Naive thymus-derived CD4-positive, alpha-beta T cell (primary cell): ENCODE measurements around the gene RAB44. TPM values are rescaled to one million over a fixed set of nuclear protein-coding genes. Genes with fewer than 3 reads are reported as not detected.
"Not testable (repeated sequence)": the region's sequence is repeated elsewhere in the genome, so short reads cannot be mapped to it uniquely, and the experiment has no call there.

ENCODE experiments used
- ATAC-seq: fragments of 150-1000 bp; cut with Tn5 transposase; 2 replicates; pipeline ENCODE4 v1.10.0; 2021; ENCODE audit warnings: mild to moderate bottlenecking, moderate library complexity
- CTCF ChIA-PET: fragments of 350-600 bp; sonication (Branson Sonifier 250); formaldehyde crosslinking; loops from one replicate; lab custom pipeline; 2021; ENCODE audit warnings: antibody characterized with exemption; lab: Charles Lee
- POLR2A ChIA-PET: fragments of 350-600 bp; sonication (Branson Sonifier 250); formaldehyde crosslinking; loops from one replicate; lab custom pipeline; 2021; ENCODE audit warnings: antibody characterized with exemption, inconsistent platforms; lab: Charles Lee
- DNase-seq, 9 donors: peaks; one replicate each; pipeline versions ENCODE4 v3.0.0 to v3.0.0-alpha.2; 2020 to 2022; ENCODE audit warnings: mixed read lengths in 1 of 9
- H3K27ac ChIP-seq: one replicate; pipeline ENCODE4 v1.7.0; 2013; ENCODE audit warnings: mild to moderate bottlenecking, low read depth, low read length, moderate library complexity
- H3K27me3 ChIP-seq, 2 donors: one replicate each; pipeline ENCODE4 v1.7.0; 2013; ENCODE audit warnings: low read length in 2 of 2, mild to moderate bottlenecking in 2 of 2, moderate library complexity in 2 of 2; ENCODE audit not compliant: control insufficient read depth in 2 of 2, insufficient read depth in 2 of 2
- H3K36me3 ChIP-seq, 3 experiments: 1 replicate in 2 of 3; 2 replicates in 1 of 3; pipeline ENCODE4 v1.7.0; 2013; ENCODE audit warnings: low read length in 3 of 3, mild to moderate bottlenecking in 3 of 3, moderate library complexity in 1 of 3; ENCODE audit not compliant: insufficient read depth in 3 of 3, control insufficient read depth in 2 of 3
- H3K4me1 ChIP-seq, 2 donors: one replicate each; pipeline ENCODE4 v1.7.0; 2013; ENCODE audit warnings: low read length in 2 of 2, mild to moderate bottlenecking in 2 of 2, moderate library complexity in 1 of 2; ENCODE audit not compliant: control insufficient read depth in 2 of 2, insufficient read depth in 2 of 2
- H3K4me3 ChIP-seq: 2 replicates; pipeline ENCODE4 v1.7.0; 2013; ENCODE audit warnings: mild to moderate bottlenecking, low read length
- H3K9me3 ChIP-seq, 3 experiments: 1 replicate in 2 of 3; 2 replicates in 1 of 3; pipeline ENCODE4 v1.7.0; 2013; ENCODE audit warnings: low read length in 3 of 3; ENCODE audit not compliant: control insufficient read depth in 2 of 3
- H3K27ac Mint-ChIP-seq, 9 donors: one replicate each; pipeline ENCODE4 v1.8.0; 2020 to 2022; ENCODE audit warnings: mixed read lengths in 9 of 9, mild to moderate bottlenecking in 8 of 9, moderate library complexity in 5 of 9, inconsistent platforms in 2 of 9
- H3K27me3 Mint-ChIP-seq, 5 donors: one replicate each; pipeline ENCODE4 v1.8.0; 2021 to 2022; ENCODE audit warnings: mixed read lengths in 5 of 5, mild to moderate bottlenecking in 1 of 5
- H3K36me3 Mint-ChIP-seq, 5 donors: one replicate each; pipeline ENCODE4 v1.8.0; 2020 to 2022; ENCODE audit warnings: mixed read lengths in 5 of 5, mild to moderate bottlenecking in 3 of 5, inconsistent platforms in 1 of 5
- H3K4me1 Mint-ChIP-seq, 7 donors: one replicate each; pipeline ENCODE4 v1.8.0; 2020 to 2022; ENCODE audit warnings: mixed read lengths in 7 of 7, mild to moderate bottlenecking in 3 of 7, inconsistent platforms in 1 of 7
- H3K4me3 Mint-ChIP-seq, 10 donors: one replicate each; pipeline ENCODE4 v1.8.0; 2020 to 2022; ENCODE audit warnings: mild to moderate bottlenecking in 10 of 10, mixed read lengths in 10 of 10, moderate library complexity in 6 of 10, inconsistent platforms in 2 of 10
- H3K9me3 Mint-ChIP-seq, 11 donors: one replicate each; pipeline ENCODE4 v1.8.0; 2020 to 2022; ENCODE audit warnings: mixed read lengths in 11 of 11, mild to moderate bottlenecking in 4 of 11, inconsistent platforms in 1 of 11, moderate library complexity in 1 of 11
- intact Hi-C, 2 donors: fragments of 100-400 bp; cut with micrococcal nuclease; formaldehyde crosslinking; loops; one replicate each; pipeline ENCODE4 v1.15.1; 2023
- polyA plus RNA-seq, 2 donors: library from polyadenylated mRNA; unstranded; fragments of 300-500 nt; fragmentation: Illumina TruSeq; gene quantifications; one replicate each; pipeline ENCODE4 v1.2.3, GENCODE V29; 2021
- total RNA-seq, 6 experiments: library from RNA in 5 of 6; stranded (reverse) in 5 of 6; gene quantifications; 1 replicate in 5 of 6; 2 replicates in 1 of 6; pipeline ENCODE4 v1.2.3 and lab custom pipeline; 2021 to 2026

Gene RAB44
- total and polyA plus RNA-seq, 7 experiments from 2014 or later, result 0.07 to 10.1 (median 1.8) TPM; not detected in 4

- peaks cover 0 to 25% (median 0%) of the 10 kb centered on the region in 7 donors for H3K4me1 Mint-ChIP-seq
- ATAC-seq (peak; percentile 69), DNase-seq (no peak)
- Histone ChIP-seq H3K4me3 (no peak overlapping the region), H3K4me1 (no peaks in the 10 kb centered on the region), H3K27me3 (no peaks in the 10 kb centered on the region), H3K27ac (no peak overlapping the region), H3K9me3 (no peaks in the 10 kb centered on the region), H3K36me3 (no peaks in the 10 kb centered on the region)
- H3K36me3 Mint-ChIP-seq, result no peaks in the 10 kb centered on the region
- peaks cover 0 to 1% (median 0%) of the 10 kb centered on the region in 11 donors for H3K9me3 Mint-ChIP-seq
- H3K27me3 Mint-ChIP-seq, result peaks cover 0 to 10% (median 0%) of the 10 kb centered on the region in 5 donors
- H3K4me3 Mint-ChIP-seq, result no peak overlapping the region
- intact Hi-C loops, result no loop called here
- POLR2A ChIA-PET, result no interaction called here
- CTCF ChIA-PET, result no interaction called here
- H3K27ac Mint-ChIP-seq, result no peak overlapping the region
Measured at GRCh38 chr6:36701401-36701991, 3.9 kb downstream of the RAB44 start.

GRCh38 chr6:36702656-36703055 lies 5.0 kb downstream of the RAB44 start:
- no peak overlapping the region for H3K4me3 Mint-ChIP-seq
- Histone ChIP-seq H3K36me3 (no peaks in the 10 kb centered on the region), H3K27ac (no peak overlapping the region), H3K4me3 (no peak overlapping the region), H3K9me3 (no peaks in the 10 kb centered on the region), H3K27me3 (no peaks in the 10 kb centered on the region), H3K4me1 (no peaks in the 10 kb centered on the region)
- intact Hi-C loops, result no loop called here
- peaks cover 0 to 10% (median 0%) of the 10 kb centered on the region in 5 donors for H3K27me3 Mint-ChIP-seq
- H3K27ac Mint-ChIP-seq, result peak overlapping the region in 1 of 9 donors; percentile 11
- peaks cover 0 to 14% (median 0%) of the 10 kb centered on the region in 7 donors for H3K4me1 Mint-ChIP-seq
- ATAC-seq (no peak), DNase-seq (no peak)
- CTCF ChIA-PET, result no interaction called here
- peaks cover 0 to 1% (median 0%) of the 10 kb centered on the region in 11 donors for H3K9me3 Mint-ChIP-seq
- POLR2A ChIA-PET, result no interaction called here
- H3K36me3 Mint-ChIP-seq, result no peaks in the 10 kb centered on the region

- H3K9me3 ChIP-seq, result no peaks in the 10 kb centered on the region
- H3K4me3 ChIP-seq, result no peak overlapping the region
- Mint-ChIP-seq H3K4me3 (peak overlapping the region in 1 of 10 donors; percentile 3), H3K27me3 (peaks cover 0 to 10% (median 0%) of the 10 kb centered on the region in 5 donors), H3K36me3 (no peaks in the 10 kb centered on the region), H3K9me3 (peaks cover 0 to 1% (median 0%) of the 10 kb centered on the region in 11 donors), H3K4me1 (peaks cover 0 to 11% (median 0%) of the 10 kb centered on the region in 7 donors), H3K27ac (no peak overlapping the region)
- H3K27me3 ChIP-seq, result no peaks in the 10 kb centered on the region
- H3K4me1 ChIP-seq, result no peaks in the 10 kb centered on the region
- ChIA-PET POLR2A (no interaction called here), CTCF (no interaction called here)
- no peak overlapping the region for H3K27ac ChIP-seq
- no peaks in the 10 kb centered on the region for H3K36me3 ChIP-seq
- ATAC-seq (no peak), DNase-seq (no peak)
- intact Hi-C loops, result no loop called here
Measured at GRCh38 chr6:36703081-36703606, 5.5 kb downstream of the RAB44 start.

- ATAC-seq, result no peak
- H3K9me3 ChIP-seq, result no peaks in the 10 kb centered on the region
- no peaks in the 10 kb centered on the region for H3K4me1 ChIP-seq
- intact Hi-C loops, result no loop called here
- no peak overlapping the region for H3K27ac ChIP-seq
- Mint-ChIP-seq H3K27ac (no peak overlapping the region), H3K4me3 (no peak overlapping the region), H3K27me3 (peaks cover 0 to 10% (median 0%) of the 10 kb centered on the region in 5 donors), H3K36me3 (no peaks in the 10 kb centered on the region), H3K4me1 (peaks cover 0 to 11% (median 0%) of the 10 kb centered on the region in 7 donors), H3K9me3 (peaks cover 0 to 1% (median 0%) of the 10 kb centered on the region in 11 donors)
- ChIA-PET POLR2A (no interaction called here), CTCF (no interaction called here)
- no peak for DNase-seq
- H3K27me3 ChIP-seq, result no peaks in the 10 kb centered on the region
- no peaks in the 10 kb centered on the region for H3K36me3 ChIP-seq
- H3K4me3 ChIP-seq, result no peak overlapping the region
Measured at GRCh38 chr6:36703982-36704381, 6.4 kb downstream of the RAB44 start.

- H3K9me3 Mint-ChIP-seq, ATAC-seq, H3K36me3 Mint-ChIP-seq, H3K36me3 ChIP-seq, DNase-seq, POLR2A ChIA-PET, H3K9me3 ChIP-seq, H3K27ac Mint-ChIP-seq, H3K4me3 Mint-ChIP-seq, intact Hi-C loops, H3K4me1 ChIP-seq, H3K27ac ChIP-seq, CTCF ChIA-PET, H3K4me3 ChIP-seq, H3K27me3 ChIP-seq: not testable (repeated sequence)
- Mint-ChIP-seq H3K4me1 (peaks cover 0 to 11% (median 0%) of the 10 kb centered on the region in 7 donors), H3K27me3 (peaks cover 0 to 14% (median 0%) of the 10 kb centered on the region in 5 donors)
Measured at GRCh38 chr6:36704961-36705577, 7.4 kb downstream of the RAB44 start.

- Mint-ChIP-seq H3K9me3 (peaks cover 0 to 1% (median 0%) of the 10 kb centered on the region in 11 donors), H3K27ac (no peak overlapping the region), H3K4me3 (no peak overlapping the region), H3K4me1 (peaks cover 0 to 7% (median 0%) of the 10 kb centered on the region in 7 donors), H3K36me3 (no peaks in the 10 kb centered on the region), H3K27me3 (peaks cover 0 to 15% (median 0%) of the 10 kb centered on the region in 5 donors)
- no peak for DNase-seq
- ChIA-PET CTCF (interaction anchor here (0.9 kb wide), 1 partner anchor 53 kb away, joined by 3 read pairs; no protein-coding TSS in a partner anchor), POLR2A (no interaction called here)
- Histone ChIP-seq H3K4me3 (no peak overlapping the region), H3K27me3 (no peaks in the 10 kb centered on the region), H3K36me3 (no peaks in the 10 kb centered on the region), H3K27ac (no peak overlapping the region), H3K4me1 (no peaks in the 10 kb centered on the region), H3K9me3 (no peaks in the 10 kb centered on the region)
- intact Hi-C loops, result no loop called here
- ATAC-seq, result no peak
Measured at GRCh38 chr6:36706339-36706738, 8.7 kb downstream of the RAB44 start.
